ENCODE results near the gene GRIK4. TPM values are rescaled to one million over a fixed set of nuclear protein-coding genes. Genes with fewer than 3 reads are reported as not detected.
A peak's percentile ranks its signal among the peaks of the same experiment; 100 is the strongest.

The GRIK4 gene
- total RNA-seq, 1 experiment from 2014 or later = not detected

DNA sequence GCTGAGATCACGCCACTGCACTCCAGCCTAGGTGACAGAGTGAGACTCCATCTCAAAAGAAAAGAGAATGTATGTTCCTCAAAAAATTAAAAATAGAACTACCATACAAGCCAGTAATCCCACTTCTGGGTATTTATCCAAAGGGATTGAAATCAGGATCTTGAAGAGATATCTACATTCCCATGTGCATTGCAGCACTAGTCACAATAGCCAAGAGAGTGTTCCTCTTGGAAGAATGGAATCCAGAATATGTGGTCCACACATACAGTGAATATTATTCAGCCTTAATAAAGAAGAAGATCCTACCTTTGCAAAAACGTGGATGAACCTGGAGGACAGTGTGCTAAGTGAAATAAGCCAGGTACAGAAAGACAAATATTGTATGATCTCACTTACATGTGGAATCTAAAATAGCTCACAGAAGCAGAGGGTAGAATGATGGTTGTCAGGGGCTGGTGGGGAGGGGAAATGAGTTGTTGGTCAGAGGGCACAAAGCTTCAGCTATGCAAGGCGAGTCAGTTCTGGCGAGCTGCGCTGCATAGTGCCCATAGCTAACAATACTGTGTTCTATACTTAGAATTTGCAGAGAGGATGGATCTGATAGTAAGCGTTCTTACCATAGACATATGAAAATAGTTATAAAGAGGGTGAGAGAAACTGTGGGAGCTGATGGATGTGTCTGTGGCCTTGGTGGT, 32.1 kb downstream of the GRIK4 start:
- no peak overlapping the region for H3K4me3 Mint-ChIP-seq (ENCODE audit: unreplicated experiment)
- intact Hi-C loops (cut with micrococcal nuclease) = no loop called here
- H3K27ac Mint-ChIP-seq (ENCODE audit: low read depth, unreplicated experiment) = no peak overlapping the region
- TF ChIP-seq, protein P1, sequence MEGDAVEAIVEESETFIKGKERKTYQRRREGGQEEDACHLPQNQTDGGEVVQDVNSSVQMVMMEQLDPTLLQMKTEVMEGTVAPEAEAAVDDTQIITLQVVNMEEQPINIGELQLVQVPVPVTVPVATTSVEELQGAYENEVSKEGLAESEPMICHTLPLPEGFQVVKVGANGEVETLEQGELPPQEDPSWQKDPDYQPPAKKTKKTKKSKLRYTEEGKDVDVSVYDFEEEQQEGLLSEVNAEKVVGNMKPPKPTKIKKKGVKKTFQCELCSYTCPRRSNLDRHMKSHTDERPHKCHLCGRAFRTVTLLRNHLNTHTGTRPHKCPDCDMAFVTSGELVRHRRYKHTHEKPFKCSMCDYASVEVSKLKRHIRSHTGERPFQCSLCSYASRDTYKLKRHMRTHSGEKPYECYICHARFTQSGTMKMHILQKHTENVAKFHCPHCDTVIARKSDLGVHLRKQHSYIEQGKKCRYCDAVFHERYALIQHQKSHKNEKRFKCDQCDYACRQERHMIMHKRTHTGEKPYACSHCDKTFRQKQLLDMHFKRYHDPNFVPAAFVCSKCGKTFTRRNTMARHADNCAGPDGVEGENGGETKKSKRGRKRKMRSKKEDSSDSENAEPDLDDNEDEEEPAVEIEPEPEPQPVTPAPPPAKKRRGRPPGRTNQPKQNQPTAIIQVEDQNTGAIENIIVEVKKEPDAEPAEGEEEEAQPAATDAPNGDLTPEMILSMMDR (IDR thresholded peaks at IDR 0.05; ENCODE audit: unreplicated experiment) = no peak
- BruUV-seq (replicated peaks) = no TSS peak
- CTCF ChIA-PET = interaction anchor here (0.6 to 1.2 kb wide), 3 partner anchors 141 to 367 kb away, joined by 3 to 5 read pairs (median 4); no protein-coding TSS in a partner anchor
- H3K36me3 Mint-ChIP-seq (ENCODE audit: insufficient read depth, unreplicated experiment) = no peaks in the 10 kb centered on the region
- DNase-seq (ENCODE audit: unreplicated experiment) = no peak
- H3K27me3 Mint-ChIP-seq (ENCODE audit: insufficient read depth, unreplicated experiment) = no peaks in the 10 kb centered on the region
- peaks cover 24% of the 10 kb centered on the region for H3K4me1 Mint-ChIP-seq (ENCODE audit: insufficient read depth, unreplicated experiment)
- H3K9me3 Mint-ChIP-seq (ENCODE audit: unreplicated experiment) = peaks cover 8% of the 10 kb centered on the region
- POLR2A ChIA-PET = no interaction called here

DNA sequence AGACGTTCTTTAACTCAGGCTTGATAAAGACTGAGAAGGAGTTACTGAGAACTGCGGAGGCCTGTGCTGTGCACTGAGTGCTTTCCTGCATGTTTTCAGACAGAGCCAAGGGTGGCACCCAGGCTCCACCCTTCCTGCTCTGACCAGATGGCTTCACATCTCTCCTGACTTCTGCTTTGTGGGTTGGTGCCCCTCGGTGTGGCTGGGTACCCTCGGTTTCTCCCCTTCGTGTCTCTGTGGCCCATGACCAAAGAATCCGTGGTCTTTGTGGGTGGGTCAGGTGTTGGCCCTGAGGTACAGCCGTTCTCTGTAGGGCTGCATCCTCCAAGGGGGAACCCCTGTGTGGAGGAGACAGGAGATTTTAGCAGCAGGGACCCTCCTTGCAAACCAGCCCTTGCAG, 34.3 kb downstream of the GRIK4 start:
- Mint-ChIP-seq H3K4me1 (ENCODE audit: insufficient read depth, unreplicated experiment) (peaks cover 24% of the 10 kb centered on the region), H3K27me3 (ENCODE audit: insufficient read depth, unreplicated experiment) (no peaks in the 10 kb centered on the region), H3K9me3 (ENCODE audit: unreplicated experiment) (peaks cover 8% of the 10 kb centered on the region), H3K27ac (ENCODE audit: low read depth, unreplicated experiment) (no peak overlapping the region), H3K36me3 (ENCODE audit: insufficient read depth, unreplicated experiment) (no peaks in the 10 kb centered on the region), H3K4me3 (ENCODE audit: unreplicated experiment) (no peak overlapping the region)
- TF ChIP-seq, protein P1 (IDR thresholded peaks at IDR 0.05; ENCODE audit: unreplicated experiment) = no peak
- POLR2A ChIA-PET = no interaction called here
- CTCF ChIA-PET = no interaction called here
- intact Hi-C loops (cut with micrococcal nuclease) = no loop called here
- no TSS peak for BruUV-seq (replicated peaks)
- DNase-seq (ENCODE audit: unreplicated experiment) = no peak

DNA sequence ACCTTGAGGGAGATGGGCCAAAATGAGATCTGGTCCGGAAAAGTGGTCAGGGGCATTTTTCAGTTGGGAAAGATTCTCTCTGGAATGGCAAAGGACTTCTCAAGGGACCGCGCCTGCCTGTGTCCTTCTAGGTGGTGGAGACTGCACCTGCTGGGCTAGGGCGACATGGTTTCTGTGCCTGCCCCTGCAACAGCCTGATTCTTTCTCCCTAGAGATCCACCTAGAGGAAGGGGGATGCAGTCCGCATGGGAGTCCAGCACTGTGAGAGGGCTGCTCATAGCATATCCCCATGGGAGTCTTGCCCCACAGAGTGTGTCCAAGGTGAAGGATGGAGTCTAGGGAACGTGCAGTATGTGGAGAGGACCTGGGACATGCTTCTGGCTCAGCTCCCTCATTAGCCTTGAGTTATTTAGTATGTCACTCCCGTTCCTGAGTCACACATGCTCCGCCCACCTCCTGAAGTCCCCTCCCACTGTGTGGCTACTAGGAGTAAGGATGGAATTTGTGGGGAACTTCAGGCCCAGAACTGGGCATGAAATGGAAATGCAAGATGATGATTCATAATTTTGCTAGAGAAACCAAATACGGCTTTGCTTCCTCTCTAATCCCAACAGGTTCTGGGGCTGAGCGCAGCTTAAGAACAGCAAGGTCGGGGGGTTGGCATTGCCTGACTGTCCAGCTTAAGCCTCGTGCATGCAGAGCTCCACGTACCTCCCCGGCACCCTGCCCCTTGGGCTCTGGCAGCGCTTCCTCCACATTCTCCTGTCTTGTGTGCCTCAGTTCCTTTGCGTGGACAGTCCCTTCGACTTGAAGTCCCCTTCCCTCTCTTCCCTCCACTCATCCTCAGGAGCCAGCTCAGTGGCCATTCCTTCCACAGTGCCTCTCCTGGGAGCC, 35.0 kb downstream of the GRIK4 start:
- TF ChIP-seq, protein P1 (IDR thresholded peaks at IDR 0.05; ENCODE audit: unreplicated experiment) = no peak
- Mint-ChIP-seq H3K27me3 (ENCODE audit: insufficient read depth, unreplicated experiment) (no peaks in the 10 kb centered on the region), H3K36me3 (ENCODE audit: insufficient read depth, unreplicated experiment) (no peaks in the 10 kb centered on the region), H3K4me3 (ENCODE audit: unreplicated experiment) (no peak overlapping the region), H3K27ac (ENCODE audit: low read depth, unreplicated experiment) (peak overlapping the region; percentile 63), H3K4me1 (ENCODE audit: insufficient read depth, unreplicated experiment) (peaks cover 24% of the 10 kb centered on the region), H3K9me3 (ENCODE audit: unreplicated experiment) (peaks cover 8% of the 10 kb centered on the region)
- DNase-seq (ENCODE audit: unreplicated experiment) = peak; percentile 97
- intact Hi-C loops (cut with micrococcal nuclease) = no loop called here
- BruUV-seq (replicated peaks) = no TSS peak
- ChIA-PET CTCF (interaction anchor here (1.1 kb wide), 1 partner anchor 10 kb away, joined by 4 read pairs; no protein-coding TSS in a partner anchor), POLR2A (no interaction called here)

DNA sequence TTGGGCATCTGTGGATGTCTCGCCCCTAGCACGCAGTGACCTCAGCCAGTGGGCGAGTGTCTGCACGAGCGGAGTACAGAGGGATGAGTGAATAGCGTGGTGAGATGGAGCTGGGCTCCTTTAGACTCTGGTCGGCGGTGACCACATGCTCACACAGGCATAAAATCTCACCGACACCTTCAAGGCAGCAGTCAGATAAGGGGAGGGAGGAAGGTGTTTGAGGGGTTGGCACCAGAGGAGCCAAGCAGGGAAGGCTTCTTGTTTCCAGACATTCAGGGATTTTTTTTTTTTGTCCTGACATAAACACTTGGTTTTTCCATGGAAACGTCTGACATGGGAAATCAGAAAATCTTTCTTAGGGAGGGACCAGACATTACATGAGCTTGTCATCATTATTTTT, 35.8 kb downstream of the GRIK4 start:
- ChIA-PET POLR2A (interaction anchor here (0.6 to 0.9 kb wide), 2 partner anchors 22 to 138 kb away, joined by 3 read pairs; no protein-coding TSS in a partner anchor), CTCF (interaction anchor here (0.8 to 1.1 kb wide), 2 partner anchors 9 to 14 kb away, joined by 4 to 7 read pairs; no protein-coding TSS in a partner anchor)
- Mint-ChIP-seq H3K4me1 (ENCODE audit: insufficient read depth, unreplicated experiment) (peaks cover 24% of the 10 kb centered on the region), H3K4me3 (ENCODE audit: unreplicated experiment) (no peak overlapping the region), H3K27me3 (ENCODE audit: insufficient read depth, unreplicated experiment) (no peaks in the 10 kb centered on the region), H3K9me3 (ENCODE audit: unreplicated experiment) (peaks cover 6% of the 10 kb centered on the region), H3K36me3 (ENCODE audit: insufficient read depth, unreplicated experiment) (no peaks in the 10 kb centered on the region), H3K27ac (ENCODE audit: low read depth, unreplicated experiment) (peak overlapping the region; percentile 63)
- no TSS peak for BruUV-seq (replicated peaks)
- DNase-seq (ENCODE audit: unreplicated experiment) = peak; percentile 4
- intact Hi-C loops (cut with micrococcal nuclease) = no loop called here
- TF ChIP-seq, protein P1 (IDR thresholded peaks at IDR 0.05; ENCODE audit: unreplicated experiment) = no peak

All from MCF 10A (cell line).